Activated CD8-positive, alpha-beta memory T cell treated with anti-CD3 and anti-CD28 coated beads for 48 hours (primary cell): Measurements from ENCODE around the gene FAM171A2.
"Not testable (repeated sequence)": the region's sequence is repeated elsewhere in the genome, so short reads cannot be mapped to it uniquely, and the experiment has no call there.

ENCODE experiments used
- DNase-seq, 3 experiments: peaks; one replicate each; pipeline ENCODE4 v3.0.0-alpha.2; 2020; ENCODE audit warnings: low read depth in 2 of 3, low spot score in 2 of 3

FAM171A2 gene

GRCh38 chr17:44363613-44364159, at the start of gene FAM171A2:
Gene FAM171A2, minus strand, starts transcription at chr17:44363853. Its CDS starts 139 bp downstream, at chr17:44363714.
- DNase-seq, result peak in 1 of 3 experiments; percentile 37

GRCh38 chr17:44409309-44410028, 45.8 kb upstream of the FAM171A2 start:
- no peak for DNase-seq

GRCh38 chr17:44408786-44409185, 45.1 kb upstream of the FAM171A2 start:
- no peak for DNase-seq

GRCh38 chr17:44402564-44403172, 39.0 kb upstream of the FAM171A2 start:
- no peak for DNase-seq

GRCh38 chr17:44400226-44400847, 36.7 kb upstream of the FAM171A2 start:
- no peak for DNase-seq

- no peak for DNase-seq
Measured at GRCh38 chr17:44398692-44399691, 35.3 kb upstream of the FAM171A2 start.

- DNase-seq, result no peak
Measured at GRCh38 chr17:44397479-44398440, 34.1 kb upstream of the FAM171A2 start.

- no peak for DNase-seq
Measured at GRCh38 chr17:44396946-44397345, 33.3 kb upstream of the FAM171A2 start.

GRCh38 chr17:44394833-44395232, 31.2 kb upstream of the FAM171A2 start:
- DNase-seq, result no peak

GRCh38 chr17:44394112-44394511, 30.5 kb upstream of the FAM171A2 start:
- DNase-seq, result not testable (repeated sequence)

- DNase-seq, result no peak
Measured at GRCh38 chr17:44390250-44390870, 26.7 kb upstream of the FAM171A2 start.

- DNase-seq, result no peak
Measured at GRCh38 chr17:44389723-44390202, 26.1 kb upstream of the FAM171A2 start.

GRCh38 chr17:44389281-44389680, 25.6 kb upstream of the FAM171A2 start, which contains the start of gene ITGA2B:
Gene ITGA2B, minus strand, starts transcription at chr17:44389649. Its CDS starts 176 bp downstream, at chr17:44389473.
- DNase-seq, result no peak

GRCh38 chr17:44387804-44388203, 24.2 kb upstream of the FAM171A2 start:
- DNase-seq, result no peak

GRCh38 chr17:44386182-44386525, 22.5 kb upstream of the FAM171A2 start:
- no peak for DNase-seq

GRCh38 chr17:44385287-44386181, 21.9 kb upstream of the FAM171A2 start:
- DNase-seq, result peak; percentile 68 to 82 (median 77)

GRCh38 chr17:44384823-44385286, 21.2 kb upstream of the FAM171A2 start:
- DNase-seq, result no peak

- DNase-seq, result no peak
Measured at GRCh38 chr17:44384281-44384822, 20.7 kb upstream of the FAM171A2 start.
